ENCODE data around the gene MXRA7.

MXRA7 gene

GRCh38 chr17:76707985-76708807 is 2.6 kb downstream of the MXRA7 start:
- no peaks in the 10 kb centered on the region for H3K9me2 ChIP-seq (replicated peaks; ENCODE audit: low read depth, low read length)
- no peak overlapping the region for H3K4me2 ChIP-seq (ENCODE audit: low read depth, low read length, poor library complexity, severe bottlenecking)
- no peaks in the 10 kb centered on the region for H3K9me3 ChIP-seq (ENCODE audit: insufficient read depth, low read depth, low read length)
- H3K36me3 ChIP-seq (ENCODE audit: insufficient read depth, low read length), result peaks cover 2% of the 10 kb centered on the region; the same call in 1 of the 2 replicates
- no peak overlapping the region for H3K4me3 ChIP-seq (ENCODE audit: low read length, poor library complexity, severe bottlenecking)
- H3K27me3 ChIP-seq (ENCODE audit: insufficient read depth, low read length, poor library complexity, severe bottlenecking), result no peaks in the 10 kb centered on the region
- TF ChIP-seq EZH2phosphoT487 (IDR thresholded peaks at IDR 0.05; ENCODE audit: borderline replicate concordance), result no peak
- TF ChIP-seq, protein P1, sequence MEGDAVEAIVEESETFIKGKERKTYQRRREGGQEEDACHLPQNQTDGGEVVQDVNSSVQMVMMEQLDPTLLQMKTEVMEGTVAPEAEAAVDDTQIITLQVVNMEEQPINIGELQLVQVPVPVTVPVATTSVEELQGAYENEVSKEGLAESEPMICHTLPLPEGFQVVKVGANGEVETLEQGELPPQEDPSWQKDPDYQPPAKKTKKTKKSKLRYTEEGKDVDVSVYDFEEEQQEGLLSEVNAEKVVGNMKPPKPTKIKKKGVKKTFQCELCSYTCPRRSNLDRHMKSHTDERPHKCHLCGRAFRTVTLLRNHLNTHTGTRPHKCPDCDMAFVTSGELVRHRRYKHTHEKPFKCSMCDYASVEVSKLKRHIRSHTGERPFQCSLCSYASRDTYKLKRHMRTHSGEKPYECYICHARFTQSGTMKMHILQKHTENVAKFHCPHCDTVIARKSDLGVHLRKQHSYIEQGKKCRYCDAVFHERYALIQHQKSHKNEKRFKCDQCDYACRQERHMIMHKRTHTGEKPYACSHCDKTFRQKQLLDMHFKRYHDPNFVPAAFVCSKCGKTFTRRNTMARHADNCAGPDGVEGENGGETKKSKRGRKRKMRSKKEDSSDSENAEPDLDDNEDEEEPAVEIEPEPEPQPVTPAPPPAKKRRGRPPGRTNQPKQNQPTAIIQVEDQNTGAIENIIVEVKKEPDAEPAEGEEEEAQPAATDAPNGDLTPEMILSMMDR (conservative IDR thresholded peaks at IDR 0.05; ENCODE audit: low read length), result peak; percentile 46
- no peaks in the 10 kb centered on the region; the same call in 1 of the 2 replicates for H3K79me2 ChIP-seq (ENCODE audit: insufficient read depth, low read length)
- H4K20me1 ChIP-seq (ENCODE audit: insufficient read depth, low read length, poor library complexity, severe bottlenecking), result no peaks in the 10 kb centered on the region
- peaks cover 3% of the 10 kb centered on the region; the same call in 1 of the 2 replicates for H3F3A ChIP-seq (ENCODE audit: low read depth)
- H2AFZ ChIP-seq (ENCODE audit: low read length), result no peak overlapping the region
- H3K9ac ChIP-seq (ENCODE audit: low read depth, low read length, poor library complexity, severe bottlenecking), result no peak overlapping the region
- H3K4me1 ChIP-seq (ENCODE audit: insufficient read depth, low read length, poor library complexity, severe bottlenecking), result peaks cover 22% of the 10 kb centered on the region

DNA sequence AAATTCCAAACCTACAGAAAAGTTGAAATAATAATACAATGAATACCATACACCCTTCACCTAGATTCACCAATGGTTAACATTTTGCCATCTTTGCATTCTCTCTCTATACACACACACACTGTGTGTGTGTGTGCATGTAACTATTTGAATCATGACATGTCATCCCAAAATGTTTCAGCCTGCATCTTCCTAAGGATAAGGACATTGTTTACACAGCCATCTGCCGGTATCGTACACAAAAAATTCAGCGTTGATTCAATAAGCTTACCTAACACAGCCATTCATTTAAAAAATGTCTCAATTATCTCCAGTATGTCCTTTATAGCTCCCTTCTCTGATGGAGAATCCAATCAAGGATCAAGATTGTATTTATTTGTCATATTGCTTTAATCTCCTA is 3.9 kb downstream of the MXRA7 start:
- TF ChIP-seq, protein P1 (conservative IDR thresholded peaks at IDR 0.05; ENCODE audit: low read length), result no peak
- TF ChIP-seq EZH2phosphoT487 (IDR thresholded peaks at IDR 0.05; ENCODE audit: borderline replicate concordance), result no peak
- Histone ChIP-seq H3K9me2 (replicated peaks; ENCODE audit: low read depth, low read length) (no peaks in the 10 kb centered on the region), H3K36me3 (ENCODE audit: insufficient read depth, low read length) (no peaks in the 10 kb centered on the region), H3K27me3 (ENCODE audit: insufficient read depth, low read length, poor library complexity, severe bottlenecking) (no peaks in the 10 kb centered on the region), H4K20me1 (ENCODE audit: insufficient read depth, low read length, poor library complexity, severe bottlenecking) (no peaks in the 10 kb centered on the region), H3K4me1 (ENCODE audit: insufficient read depth, low read length, poor library complexity, severe bottlenecking) (peaks cover 20% of the 10 kb centered on the region), H3K9ac (ENCODE audit: low read depth, low read length, poor library complexity, severe bottlenecking) (no peak overlapping the region), H3K4me3 (ENCODE audit: low read length, poor library complexity, severe bottlenecking) (no peak overlapping the region), H3K4me2 (ENCODE audit: low read depth, low read length, poor library complexity, severe bottlenecking) (no peak overlapping the region), H3K79me2 (ENCODE audit: insufficient read depth, low read length) (no peaks in the 10 kb centered on the region; the same call in 1 of the 2 replicates), H3F3A (ENCODE audit: low read depth) (peaks cover 2% of the 10 kb centered on the region; the same call in 1 of the 2 replicates), H2AFZ (ENCODE audit: low read length) (no peak overlapping the region), H3K9me3 (ENCODE audit: insufficient read depth, low read depth, low read length) (no peaks in the 10 kb centered on the region)

DNA sequence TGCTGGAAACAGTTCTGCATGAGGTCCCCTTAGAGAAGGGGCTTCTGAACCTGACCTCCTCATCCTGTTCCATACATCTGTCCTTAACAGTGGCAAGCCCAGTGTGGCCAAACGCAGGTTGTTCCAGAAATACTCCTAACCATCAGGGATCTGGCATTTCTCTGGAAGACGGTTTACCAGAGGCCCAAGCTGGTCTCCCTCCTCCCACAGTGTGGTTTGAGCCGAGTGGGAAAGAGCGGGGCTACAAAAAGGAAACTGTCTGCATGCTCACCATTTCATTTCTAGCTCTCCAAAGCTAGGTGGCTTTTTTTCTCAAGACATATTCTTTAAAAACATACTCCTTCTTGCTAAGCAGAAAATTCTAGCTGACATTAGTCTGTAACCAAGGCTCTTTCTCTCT is 6.0 kb downstream of the MXRA7 start:
- Histone ChIP-seq H3F3A (ENCODE audit: low read depth) (no peaks in the 10 kb centered on the region), H3K4me1 (ENCODE audit: insufficient read depth, low read length, poor library complexity, severe bottlenecking) (peaks cover 5% of the 10 kb centered on the region), H2AFZ (ENCODE audit: low read length) (no peak overlapping the region), H4K20me1 (ENCODE audit: insufficient read depth, low read length, poor library complexity, severe bottlenecking) (no peaks in the 10 kb centered on the region), H3K9ac (ENCODE audit: low read depth, low read length, poor library complexity, severe bottlenecking) (no peak overlapping the region), H3K4me3 (ENCODE audit: low read length, poor library complexity, severe bottlenecking) (no peak overlapping the region), H3K79me2 (ENCODE audit: insufficient read depth, low read length) (no peaks in the 10 kb centered on the region), H3K27me3 (ENCODE audit: insufficient read depth, low read length, poor library complexity, severe bottlenecking) (no peaks in the 10 kb centered on the region), H3K9me2 (replicated peaks; ENCODE audit: low read depth, low read length) (no peaks in the 10 kb centered on the region), H3K36me3 (ENCODE audit: insufficient read depth, low read length) (no peaks in the 10 kb centered on the region), H3K9me3 (ENCODE audit: insufficient read depth, low read depth, low read length) (no peaks in the 10 kb centered on the region), H3K4me2 (ENCODE audit: low read depth, low read length, poor library complexity, severe bottlenecking) (no peak overlapping the region)
- TF ChIP-seq EZH2phosphoT487 (IDR thresholded peaks at IDR 0.05; ENCODE audit: borderline replicate concordance), result no peak
